Measurements from ENCODE around the gene TRIM31. TPM values are rescaled to one million over a fixed set of nuclear protein-coding genes. Genes with fewer than 3 reads are reported as not detected.

The TRIM31 gene
- total RNA-seq, 3 donors from 2014 or later: 121 to 202 (median 182) TPM

DNA sequence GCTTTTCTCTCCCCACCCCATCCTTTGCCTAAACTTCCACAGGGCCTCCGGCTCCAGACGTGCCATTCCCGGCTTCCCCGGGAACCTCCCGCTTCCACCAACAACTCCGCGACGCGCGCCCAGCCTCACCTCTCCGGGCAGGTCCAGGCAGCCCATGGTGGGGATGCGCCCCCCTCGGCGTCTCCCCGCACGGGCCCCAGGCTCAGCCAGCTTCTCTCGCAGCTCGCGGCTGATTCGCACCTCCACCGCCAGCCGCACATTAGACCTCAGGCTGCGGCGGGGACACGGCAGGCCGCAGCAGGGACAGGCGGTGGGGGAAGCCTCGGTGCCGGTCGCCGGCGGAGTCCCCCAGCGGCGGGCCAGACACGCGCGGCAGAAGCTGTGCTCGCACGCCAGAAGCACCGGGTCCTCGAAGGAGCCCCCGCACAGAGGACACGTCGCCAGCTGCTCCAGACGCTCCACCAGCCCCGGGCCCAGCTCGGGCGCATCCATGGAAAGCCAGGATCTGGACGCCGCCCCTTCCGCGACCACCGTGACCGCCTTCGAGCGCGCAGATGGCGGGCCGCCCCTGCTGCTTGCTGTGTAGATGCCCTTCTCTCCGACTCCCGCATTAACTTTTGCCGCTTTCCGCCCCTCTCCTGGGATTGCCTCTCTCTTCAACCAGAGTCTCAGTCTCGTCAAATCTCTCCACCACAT, 37.6 kb downstream of the TRIM31 start, which contains the start of gene RNF39:
Gene RNF39 (minus strand): TSS at position 676 of the 696 bp plus-strand sequence. CDS start 184 bp downstream, at position 492.
- peak; percentile 33 for ATAC-seq

DNA sequence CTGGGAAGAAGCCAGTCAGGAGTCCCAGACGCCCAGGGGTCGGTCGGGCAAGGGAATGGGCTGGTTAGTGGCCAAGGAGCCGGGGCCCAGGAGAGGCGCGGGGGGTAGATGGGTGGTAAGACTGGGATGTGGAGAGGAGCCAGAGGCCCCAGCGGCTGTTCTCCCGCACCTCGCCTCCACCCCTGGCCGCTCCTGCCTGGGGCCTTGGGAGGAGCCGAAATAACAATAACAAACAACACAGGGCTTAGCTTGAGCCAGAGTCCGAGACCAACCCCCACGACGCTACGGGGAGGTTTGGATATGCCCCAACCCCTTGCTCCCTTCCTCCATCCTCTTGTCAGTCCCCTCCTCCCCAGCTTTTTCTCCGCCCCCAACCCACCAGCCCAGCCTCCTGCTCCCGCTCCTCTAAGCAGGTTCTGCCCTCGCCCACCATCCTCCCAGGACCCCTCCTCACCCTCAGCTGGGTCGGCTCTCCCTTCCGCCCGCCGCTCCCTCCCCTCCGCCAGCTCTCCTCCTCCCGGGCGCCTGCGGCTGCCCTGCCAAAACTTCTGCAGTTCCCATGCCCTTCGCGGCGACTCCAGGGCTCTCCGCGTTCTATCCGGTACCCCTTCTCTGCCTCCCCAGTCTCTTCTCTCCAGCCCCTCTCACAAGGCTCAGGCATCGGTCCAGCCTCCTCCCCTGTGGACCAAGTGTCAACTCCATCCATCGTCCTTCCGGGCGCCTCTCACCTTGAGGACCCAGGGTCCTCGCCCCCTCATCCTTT, 38.4 kb downstream of the TRIM31 start:
- Histone ChIP-seq H3K4me1 (ENCODE audit: low read depth) (peaks cover 13% of the 10 kb centered on the region), H3K36me3 (ENCODE audit: low read depth) (no peaks in the 10 kb centered on the region), H3K4me3 (no peak overlapping the region), H3K9me3 (no peaks in the 10 kb centered on the region)
- TF ChIP-seq, protein P1, sequence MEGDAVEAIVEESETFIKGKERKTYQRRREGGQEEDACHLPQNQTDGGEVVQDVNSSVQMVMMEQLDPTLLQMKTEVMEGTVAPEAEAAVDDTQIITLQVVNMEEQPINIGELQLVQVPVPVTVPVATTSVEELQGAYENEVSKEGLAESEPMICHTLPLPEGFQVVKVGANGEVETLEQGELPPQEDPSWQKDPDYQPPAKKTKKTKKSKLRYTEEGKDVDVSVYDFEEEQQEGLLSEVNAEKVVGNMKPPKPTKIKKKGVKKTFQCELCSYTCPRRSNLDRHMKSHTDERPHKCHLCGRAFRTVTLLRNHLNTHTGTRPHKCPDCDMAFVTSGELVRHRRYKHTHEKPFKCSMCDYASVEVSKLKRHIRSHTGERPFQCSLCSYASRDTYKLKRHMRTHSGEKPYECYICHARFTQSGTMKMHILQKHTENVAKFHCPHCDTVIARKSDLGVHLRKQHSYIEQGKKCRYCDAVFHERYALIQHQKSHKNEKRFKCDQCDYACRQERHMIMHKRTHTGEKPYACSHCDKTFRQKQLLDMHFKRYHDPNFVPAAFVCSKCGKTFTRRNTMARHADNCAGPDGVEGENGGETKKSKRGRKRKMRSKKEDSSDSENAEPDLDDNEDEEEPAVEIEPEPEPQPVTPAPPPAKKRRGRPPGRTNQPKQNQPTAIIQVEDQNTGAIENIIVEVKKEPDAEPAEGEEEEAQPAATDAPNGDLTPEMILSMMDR (IDR thresholded peaks at IDR 0.05): no peak
- peak in 1 of 3 donors; percentile 50 for DNase-seq
- intact Hi-C loops (cut with DNase I, micrococcal nuclease): no loop called here
- ATAC-seq: peak; percentile 38

More for the DNA sequence above, 37.6 kb downstream of the TRIM31 start, which contains the start of gene RNF39:
- DNase-seq: peak in 2 of 3 donors; percentile 37 to 55
- no peaks in the 10 kb centered on the region for H3K36me3 ChIP-seq (ENCODE audit: low read depth)
- no peak within 1 kb of the TSS for H3K4me3 ChIP-seq
- intact Hi-C loops (cut with DNase I, micrococcal nuclease): no loop called here
- H3K4me1 ChIP-seq (ENCODE audit: low read depth): peaks cover 13% of the 10 kb centered on the region
- TF ChIP-seq, protein P1 (IDR thresholded peaks at IDR 0.05): no peak
- H3K9me3 ChIP-seq: no peaks in the 10 kb centered on the region

DNA sequence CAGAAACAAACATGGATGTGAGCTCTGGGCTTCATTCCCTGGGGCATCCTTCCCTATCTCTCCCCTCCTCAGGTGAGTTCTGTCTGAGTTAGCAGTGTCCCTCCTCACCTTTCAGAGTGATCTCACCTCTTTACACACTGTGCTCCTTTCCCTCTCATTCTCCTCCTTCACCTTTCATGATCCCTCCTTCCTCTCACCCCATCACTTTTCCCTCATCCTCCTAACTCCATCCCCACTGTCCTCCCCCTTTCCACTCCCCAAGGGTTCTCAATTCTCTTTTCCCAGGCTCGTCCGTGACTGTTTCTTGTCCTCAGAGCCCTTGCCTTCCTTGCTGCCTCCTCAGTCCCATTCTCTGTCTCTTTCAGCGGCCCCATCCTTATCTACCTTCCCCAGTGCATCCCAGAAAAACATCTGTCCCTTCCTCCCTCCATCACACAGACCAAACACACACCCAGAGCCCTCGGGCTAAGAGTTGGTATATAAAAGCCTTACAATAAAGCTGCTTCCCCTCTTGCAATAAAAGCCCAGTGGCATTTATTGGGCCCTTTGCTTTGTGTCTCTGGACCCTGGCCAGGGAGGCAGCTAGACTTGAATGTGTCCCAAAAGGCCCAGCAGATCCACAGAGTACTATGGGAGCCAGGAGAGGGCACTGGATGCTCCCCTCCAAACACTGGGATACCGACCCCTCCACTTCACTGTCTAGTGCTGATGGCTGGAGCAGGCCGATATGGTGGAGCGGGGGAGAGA, 39.2 kb downstream of the TRIM31 start:
- Histone ChIP-seq H3K4me3 (no peak overlapping the region), H3K36me3 (ENCODE audit: low read depth) (no peaks in the 10 kb centered on the region), H3K9me3 (no peaks in the 10 kb centered on the region), H3K4me1 (ENCODE audit: low read depth) (peaks cover 13% of the 10 kb centered on the region)
- intact Hi-C loops (cut with DNase I, micrococcal nuclease): no loop called here
- DNase-seq: no peak
- TF ChIP-seq, protein P1 (IDR thresholded peaks at IDR 0.05): no peak
- no peak for ATAC-seq

DNA sequence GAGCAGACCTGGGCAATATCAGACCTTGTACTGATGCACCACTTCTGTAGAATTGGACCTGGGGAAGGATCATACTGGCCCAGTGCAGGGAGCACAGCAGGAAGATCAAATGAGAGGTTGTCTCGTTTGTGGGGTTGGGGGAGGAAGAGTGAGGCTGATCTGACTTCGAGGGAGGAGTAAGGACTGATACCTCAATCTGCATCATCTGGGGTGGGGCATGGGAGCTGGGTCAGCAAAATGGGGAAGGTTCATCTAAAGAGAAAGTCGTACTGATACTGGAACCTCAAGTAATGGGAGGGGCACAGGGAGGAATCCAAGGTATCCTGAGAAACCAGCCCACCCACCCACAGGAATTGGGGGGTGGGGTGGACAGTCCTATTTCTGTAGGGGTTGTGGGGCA, 41.0 kb downstream of the TRIM31 start:
- DNase-seq (no peak), ATAC-seq (no peak)
- intact Hi-C loops (cut with DNase I, micrococcal nuclease): no loop called here
- no peak overlapping the region for H3K4me3 ChIP-seq
- H3K4me1 ChIP-seq (ENCODE audit: low read depth): peaks cover 24% of the 10 kb centered on the region
- no peaks in the 10 kb centered on the region for H3K9me3 ChIP-seq
- TF ChIP-seq, protein P1 (IDR thresholded peaks at IDR 0.05): no peak
- no peaks in the 10 kb centered on the region for H3K36me3 ChIP-seq (ENCODE audit: low read depth)

DNA sequence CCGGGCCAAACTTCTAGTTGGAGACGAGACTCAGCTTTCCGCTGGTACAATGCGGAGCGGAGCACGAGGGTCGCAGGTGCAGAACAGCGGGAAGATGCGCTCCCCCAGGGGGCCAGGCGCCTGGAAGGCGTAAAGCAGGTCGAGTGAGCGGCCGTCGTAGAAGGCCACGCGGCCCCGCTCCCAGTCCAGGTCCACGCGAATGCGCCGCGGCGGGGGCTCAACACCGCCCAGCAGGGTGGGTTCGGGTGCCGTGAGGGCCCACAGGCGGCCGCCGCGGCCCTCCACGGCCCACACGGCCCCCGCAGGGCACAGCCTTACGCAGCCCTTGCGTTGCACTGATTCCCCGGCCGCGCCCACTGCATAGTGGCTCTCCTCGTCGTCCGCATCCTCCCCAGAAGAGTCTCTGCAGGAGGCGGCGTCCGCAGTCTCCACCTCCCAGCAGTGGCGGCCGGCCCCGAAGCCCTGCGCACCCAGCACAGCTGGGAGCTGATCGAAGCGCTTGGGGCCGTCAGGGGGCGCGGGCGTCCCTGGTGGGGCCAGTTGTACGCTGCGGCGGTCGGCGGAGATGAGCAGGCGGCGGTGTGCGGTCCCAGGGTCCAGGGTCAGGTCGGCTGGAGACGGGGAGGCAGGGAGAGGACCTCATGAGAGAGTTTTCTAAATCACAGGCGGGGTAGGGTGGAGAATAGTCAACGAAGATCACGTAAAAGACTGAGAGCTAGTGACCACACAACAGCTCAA, 41.6 kb downstream of the TRIM31 start:
- Histone ChIP-seq H3K4me3 (no peak overlapping the region), H3K9me3 (no peaks in the 10 kb centered on the region), H3K36me3 (ENCODE audit: low read depth) (no peaks in the 10 kb centered on the region), H3K4me1 (ENCODE audit: low read depth) (peaks cover 24% of the 10 kb centered on the region)
- TF ChIP-seq, protein P1 (IDR thresholded peaks at IDR 0.05): no peak
- intact Hi-C loops (cut with DNase I, micrococcal nuclease): no loop called here
- DNase-seq (peak in 2 of 3 donors; percentile 33 to 49), ATAC-seq (no peak)
